Neural cell (in vitro differentiated cells): ENCODE results near the gene EGFL7.

Source experiments
- EP300 ChIP-seq: fragments of 450-650 bp; conservative IDR thresholded peaks from 2 replicates; pipeline ENCODE4 v1.6.1; 2014; ENCODE audit warnings: antibody characterized with exemption, mild to moderate bottlenecking, moderate library complexity; ENCODE audit not compliant: poor library complexity, severe bottlenecking
- EZH2 ChIP-seq: fragments of 200-600, 300-800 bp; shearing (Covaris generic), sonication (generic); IDR thresholded peaks from 2 replicates; pipeline ENCODE4 v1.6.1; 2014; ENCODE audit warnings: antibody characterized with exemption, low read length, borderline replicate concordance, mild to moderate bottlenecking; ENCODE audit not compliant: insufficient read depth, poor library complexity, severe bottlenecking
- POLR2AphosphoS5 ChIP-seq: IDR thresholded peaks from 2 replicates; pipeline ENCODE4 v1.6.1; 2012
- RAD21 ChIP-seq: fragments of 450-650 bp; conservative IDR thresholded peaks from 2 replicates; pipeline ENCODE4 v1.6.1; 2014; ENCODE audit warnings: antibody characterized with exemption, mild to moderate bottlenecking, moderate library complexity
- SMC3 ChIP-seq: fragments of 450-650 bp; conservative IDR thresholded peaks from 2 replicates; pipeline ENCODE4 v1.6.1; 2014; ENCODE audit warnings: antibody characterized with exemption, mild to moderate bottlenecking, moderate library complexity; ENCODE audit not compliant: poor library complexity
- TAF1 ChIP-seq: IDR thresholded peaks from 2 replicates; pipeline ENCODE4 v1.6.1; 2012; ENCODE audit warnings: low read depth
- TF ChIP-seq, protein P1 (sequence below): fragments of 450-650 bp; IDR thresholded peaks from 2 replicates; pipeline ENCODE4 v1.5.1; 2014; ENCODE audit warnings: antibody characterized with exemption, mild to moderate bottlenecking, moderate library complexity; ENCODE audit not compliant: poor library complexity, severe bottlenecking
- TF ChIP-seq, protein P2 (sequence below): IDR thresholded peaks from 2 replicates; pipeline ENCODE4 v1.6.1; 2012; ENCODE audit warnings: borderline replicate concordance

DNA sequence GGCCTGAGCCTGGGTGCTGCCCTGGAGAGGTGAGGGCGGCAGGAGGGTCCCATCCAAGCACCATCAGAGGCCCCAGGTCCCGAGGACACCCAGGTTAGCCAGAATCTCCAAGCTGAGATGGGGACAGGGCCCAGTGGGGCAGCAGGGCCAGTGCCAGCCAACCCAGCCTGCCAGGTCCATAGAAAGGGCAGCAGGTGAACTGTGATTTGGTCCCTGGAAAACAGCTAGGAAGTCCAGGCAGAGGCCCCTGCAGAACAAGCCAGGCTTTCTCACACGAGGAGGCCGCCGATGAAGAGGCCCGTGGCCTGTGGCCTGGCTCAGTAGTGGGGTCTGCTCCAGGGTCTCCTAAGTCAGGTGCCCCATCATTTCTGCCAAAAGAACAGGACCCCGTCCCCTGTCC lies 22.5 kb downstream of the EGFL7 start:
- TF ChIP-seq, protein P1, sequence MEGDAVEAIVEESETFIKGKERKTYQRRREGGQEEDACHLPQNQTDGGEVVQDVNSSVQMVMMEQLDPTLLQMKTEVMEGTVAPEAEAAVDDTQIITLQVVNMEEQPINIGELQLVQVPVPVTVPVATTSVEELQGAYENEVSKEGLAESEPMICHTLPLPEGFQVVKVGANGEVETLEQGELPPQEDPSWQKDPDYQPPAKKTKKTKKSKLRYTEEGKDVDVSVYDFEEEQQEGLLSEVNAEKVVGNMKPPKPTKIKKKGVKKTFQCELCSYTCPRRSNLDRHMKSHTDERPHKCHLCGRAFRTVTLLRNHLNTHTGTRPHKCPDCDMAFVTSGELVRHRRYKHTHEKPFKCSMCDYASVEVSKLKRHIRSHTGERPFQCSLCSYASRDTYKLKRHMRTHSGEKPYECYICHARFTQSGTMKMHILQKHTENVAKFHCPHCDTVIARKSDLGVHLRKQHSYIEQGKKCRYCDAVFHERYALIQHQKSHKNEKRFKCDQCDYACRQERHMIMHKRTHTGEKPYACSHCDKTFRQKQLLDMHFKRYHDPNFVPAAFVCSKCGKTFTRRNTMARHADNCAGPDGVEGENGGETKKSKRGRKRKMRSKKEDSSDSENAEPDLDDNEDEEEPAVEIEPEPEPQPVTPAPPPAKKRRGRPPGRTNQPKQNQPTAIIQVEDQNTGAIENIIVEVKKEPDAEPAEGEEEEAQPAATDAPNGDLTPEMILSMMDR: no peak
- TF ChIP-seq EZH2: no peak
- TF ChIP-seq EP300: no peak
- no peak for TF ChIP-seq POLR2AphosphoS5
- TF ChIP-seq, protein P2, sequence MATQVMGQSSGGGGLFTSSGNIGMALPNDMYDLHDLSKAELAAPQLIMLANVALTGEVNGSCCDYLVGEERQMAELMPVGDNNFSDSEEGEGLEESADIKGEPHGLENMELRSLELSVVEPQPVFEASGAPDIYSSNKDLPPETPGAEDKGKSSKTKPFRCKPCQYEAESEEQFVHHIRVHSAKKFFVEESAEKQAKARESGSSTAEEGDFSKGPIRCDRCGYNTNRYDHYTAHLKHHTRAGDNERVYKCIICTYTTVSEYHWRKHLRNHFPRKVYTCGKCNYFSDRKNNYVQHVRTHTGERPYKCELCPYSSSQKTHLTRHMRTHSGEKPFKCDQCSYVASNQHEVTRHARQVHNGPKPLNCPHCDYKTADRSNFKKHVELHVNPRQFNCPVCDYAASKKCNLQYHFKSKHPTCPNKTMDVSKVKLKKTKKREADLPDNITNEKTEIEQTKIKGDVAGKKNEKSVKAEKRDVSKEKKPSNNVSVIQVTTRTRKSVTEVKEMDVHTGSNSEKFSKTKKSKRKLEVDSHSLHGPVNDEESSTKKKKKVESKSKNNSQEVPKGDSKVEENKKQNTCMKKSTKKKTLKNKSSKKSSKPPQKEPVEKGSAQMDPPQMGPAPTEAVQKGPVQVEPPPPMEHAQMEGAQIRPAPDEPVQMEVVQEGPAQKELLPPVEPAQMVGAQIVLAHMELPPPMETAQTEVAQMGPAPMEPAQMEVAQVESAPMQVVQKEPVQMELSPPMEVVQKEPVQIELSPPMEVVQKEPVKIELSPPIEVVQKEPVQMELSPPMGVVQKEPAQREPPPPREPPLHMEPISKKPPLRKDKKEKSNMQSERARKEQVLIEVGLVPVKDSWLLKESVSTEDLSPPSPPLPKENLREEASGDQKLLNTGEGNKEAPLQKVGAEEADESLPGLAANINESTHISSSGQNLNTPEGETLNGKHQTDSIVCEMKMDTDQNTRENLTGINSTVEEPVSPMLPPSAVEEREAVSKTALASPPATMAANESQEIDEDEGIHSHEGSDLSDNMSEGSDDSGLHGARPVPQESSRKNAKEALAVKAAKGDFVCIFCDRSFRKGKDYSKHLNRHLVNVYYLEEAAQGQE: no peak
- TF ChIP-seq SMC3: no peak
- TF ChIP-seq RAD21: no peak
- TF ChIP-seq TAF1: no peak
